Astrocyte of the cerebellum (primary cell): ENCODE data around the gene DRAP1.
A peak's percentile ranks its signal among the peaks of the same experiment; 100 is the strongest.

Source experiments
- DNase-seq: peaks from one replicate; pipeline ENCODE4 v3.0.0-alpha.2; 2011; ENCODE audit warnings: low read depth
- H3K4me3 ChIP-seq: 2 replicates; pipeline ENCODE4 v1.5.1; 2011; ENCODE audit warnings: mild to moderate bottlenecking, low read depth, low read length, moderate library complexity
- in situ Hi-C: cut with HindIII; loops from 2 replicates; pipeline ENCODE4 v1.10.0; 2017; ENCODE audit warnings: low sequenced_read_pairs
- TF ChIP-seq, protein P1 (sequence below): IDR thresholded peaks from 2 replicates; pipeline ENCODE4 v1.5.1; 2012; ENCODE audit warnings: low read length, low read depth, moderate library complexity, mild to moderate bottlenecking; ENCODE audit errors: missing control alignments

The DRAP1 gene

DNA sequence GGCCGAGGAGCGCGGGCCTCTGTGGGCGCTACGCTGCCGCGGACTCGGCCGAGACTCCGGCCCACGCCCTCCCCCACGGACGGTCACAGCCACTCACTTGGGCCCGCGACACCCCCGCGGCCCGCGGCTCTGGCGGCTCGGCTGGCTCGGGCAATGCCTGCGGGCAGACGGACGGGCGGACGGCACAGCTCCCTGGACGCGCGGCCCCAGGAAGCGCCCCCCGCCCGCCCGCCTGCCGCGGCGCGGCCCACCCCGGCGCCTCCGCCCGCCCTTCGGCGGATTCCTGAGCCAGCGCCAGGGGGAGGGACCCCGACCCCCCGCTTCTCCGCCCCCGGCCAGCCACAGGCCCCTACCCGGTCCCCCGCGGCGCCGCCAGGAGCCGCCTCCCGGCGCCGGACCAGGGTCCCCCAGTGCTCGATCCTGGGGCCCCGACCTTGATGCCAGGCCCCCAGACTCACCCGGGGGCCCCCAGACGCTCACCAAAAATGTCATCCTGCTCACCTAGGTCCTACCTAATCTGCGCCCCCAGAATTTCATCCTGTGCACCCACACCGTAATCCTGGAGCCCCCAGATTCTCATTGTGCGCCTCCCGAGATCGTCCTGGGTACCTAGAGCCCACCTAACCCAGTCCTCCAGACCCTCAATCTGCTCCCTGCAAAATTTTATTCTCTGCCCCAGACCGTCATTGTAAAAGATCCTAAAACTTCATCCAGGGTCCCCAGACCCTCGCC lies 46.5 kb upstream of the DRAP1 start, which contains the start of gene EFEMP2:
Gene EFEMP2, minus strand, starts transcription at position 215 of the 732 bp plus-strand sequence. CDS start 446 bp downstream, outside the sequence.
- TF ChIP-seq, protein P1, sequence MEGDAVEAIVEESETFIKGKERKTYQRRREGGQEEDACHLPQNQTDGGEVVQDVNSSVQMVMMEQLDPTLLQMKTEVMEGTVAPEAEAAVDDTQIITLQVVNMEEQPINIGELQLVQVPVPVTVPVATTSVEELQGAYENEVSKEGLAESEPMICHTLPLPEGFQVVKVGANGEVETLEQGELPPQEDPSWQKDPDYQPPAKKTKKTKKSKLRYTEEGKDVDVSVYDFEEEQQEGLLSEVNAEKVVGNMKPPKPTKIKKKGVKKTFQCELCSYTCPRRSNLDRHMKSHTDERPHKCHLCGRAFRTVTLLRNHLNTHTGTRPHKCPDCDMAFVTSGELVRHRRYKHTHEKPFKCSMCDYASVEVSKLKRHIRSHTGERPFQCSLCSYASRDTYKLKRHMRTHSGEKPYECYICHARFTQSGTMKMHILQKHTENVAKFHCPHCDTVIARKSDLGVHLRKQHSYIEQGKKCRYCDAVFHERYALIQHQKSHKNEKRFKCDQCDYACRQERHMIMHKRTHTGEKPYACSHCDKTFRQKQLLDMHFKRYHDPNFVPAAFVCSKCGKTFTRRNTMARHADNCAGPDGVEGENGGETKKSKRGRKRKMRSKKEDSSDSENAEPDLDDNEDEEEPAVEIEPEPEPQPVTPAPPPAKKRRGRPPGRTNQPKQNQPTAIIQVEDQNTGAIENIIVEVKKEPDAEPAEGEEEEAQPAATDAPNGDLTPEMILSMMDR: no peak
- no peak for DNase-seq
- peak within 1 kb of the TSS; percentile 62 for H3K4me3 ChIP-seq
- in situ Hi-C loops: no loop called here

DNA sequence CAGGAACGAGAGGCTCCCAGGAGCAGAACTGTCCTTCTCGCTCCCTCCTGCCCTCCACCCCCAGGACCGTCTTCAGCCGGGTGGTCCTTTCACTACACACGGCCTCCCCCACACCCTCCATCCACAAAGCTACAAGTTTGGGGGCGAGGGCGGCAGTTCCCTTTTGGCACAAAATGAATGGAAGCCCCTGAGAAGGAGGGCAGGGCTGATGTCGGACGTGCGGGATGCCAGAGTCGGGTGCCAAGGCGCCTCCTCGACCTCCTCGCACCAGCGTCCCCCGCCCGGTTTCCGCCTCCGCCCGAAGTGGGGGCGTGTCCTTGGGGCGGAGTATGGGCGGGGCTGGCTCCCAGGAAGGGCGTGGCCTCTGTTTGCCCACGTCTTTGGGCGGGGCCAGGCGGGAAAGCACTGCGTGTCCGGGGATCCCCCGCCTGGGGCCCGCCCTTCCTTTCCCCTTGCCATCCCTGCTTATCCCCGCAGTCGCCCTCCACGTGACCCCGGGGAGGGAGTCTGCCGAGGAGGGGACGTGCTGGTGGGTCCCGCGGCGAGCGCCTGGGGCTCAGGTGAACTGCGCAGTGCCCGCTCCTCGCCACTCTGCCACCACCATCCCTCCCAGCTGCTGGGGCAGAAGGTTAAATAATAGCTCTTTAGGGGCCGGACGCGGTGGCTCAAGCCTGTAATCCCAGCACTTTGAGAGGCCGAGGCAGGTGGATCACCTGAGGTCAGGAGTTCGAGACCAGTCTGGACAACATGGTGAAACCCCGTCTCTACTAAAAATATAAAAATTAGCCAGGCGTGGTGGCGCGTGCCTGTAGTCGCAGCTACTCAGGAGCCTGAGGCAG lies 45.7 kb upstream of the DRAP1 start:
- in situ Hi-C loops: no loop called here
- DNase-seq: peak; percentile 68
- TF ChIP-seq, protein P1: no peak
- H3K4me3 ChIP-seq: peak overlapping the region; percentile 62

DNA sequence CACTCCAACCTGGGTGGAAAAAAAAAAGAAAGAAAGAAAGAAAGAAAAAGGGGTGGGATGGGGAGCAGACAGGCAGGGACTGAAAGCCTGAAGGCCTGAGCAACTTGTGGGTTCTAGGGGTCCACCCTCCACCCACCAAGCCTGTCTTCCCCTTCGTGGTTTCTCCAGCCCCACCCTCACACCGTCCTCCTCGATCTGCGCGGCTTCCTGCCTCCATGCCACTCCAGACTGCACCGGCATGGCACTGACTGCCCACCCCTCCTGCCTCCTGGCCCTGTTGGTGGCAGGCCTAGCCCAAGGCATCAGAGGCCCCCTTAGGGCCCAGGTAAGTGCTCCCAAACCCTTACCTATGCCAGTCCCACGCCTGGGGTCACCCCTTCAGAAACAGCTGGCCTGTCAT lies 39.6 kb upstream of the DRAP1 start, which contains the start of gene CTSW:
Gene CTSW, plus strand, starts transcription at position 221 of the 400 bp plus-strand sequence. Its CDS starts 18 bp downstream, at position 239.
- TF ChIP-seq, protein P1: no peak
- in situ Hi-C loops: no loop called here
- H3K4me3 ChIP-seq: no peak within 1 kb of the TSS
- no peak for DNase-seq

DNA sequence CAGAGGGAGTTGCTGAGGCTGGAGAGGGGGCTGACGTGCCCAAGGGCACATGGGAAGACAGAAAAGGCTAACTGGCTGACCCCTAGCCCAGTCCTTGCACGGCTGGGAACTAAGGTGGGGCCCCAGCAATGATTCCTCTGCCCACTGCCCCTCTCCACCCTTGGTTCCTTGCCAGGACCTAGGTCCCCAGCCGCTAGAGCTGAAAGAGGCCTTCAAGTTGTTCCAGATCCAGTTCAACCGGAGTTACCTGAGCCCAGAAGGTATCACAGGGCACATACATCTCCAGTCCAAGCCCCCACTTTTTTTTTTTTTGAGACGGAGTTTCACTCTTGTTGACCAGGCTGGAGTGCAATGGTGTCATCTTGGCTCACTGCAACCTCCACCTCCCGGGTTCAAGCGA lies 39.2 kb upstream of the DRAP1 start:
- TF ChIP-seq, protein P1: no peak
- H3K4me3 ChIP-seq: no peak overlapping the region
- DNase-seq: no peak
- in situ Hi-C loops: no loop called here

DNA sequence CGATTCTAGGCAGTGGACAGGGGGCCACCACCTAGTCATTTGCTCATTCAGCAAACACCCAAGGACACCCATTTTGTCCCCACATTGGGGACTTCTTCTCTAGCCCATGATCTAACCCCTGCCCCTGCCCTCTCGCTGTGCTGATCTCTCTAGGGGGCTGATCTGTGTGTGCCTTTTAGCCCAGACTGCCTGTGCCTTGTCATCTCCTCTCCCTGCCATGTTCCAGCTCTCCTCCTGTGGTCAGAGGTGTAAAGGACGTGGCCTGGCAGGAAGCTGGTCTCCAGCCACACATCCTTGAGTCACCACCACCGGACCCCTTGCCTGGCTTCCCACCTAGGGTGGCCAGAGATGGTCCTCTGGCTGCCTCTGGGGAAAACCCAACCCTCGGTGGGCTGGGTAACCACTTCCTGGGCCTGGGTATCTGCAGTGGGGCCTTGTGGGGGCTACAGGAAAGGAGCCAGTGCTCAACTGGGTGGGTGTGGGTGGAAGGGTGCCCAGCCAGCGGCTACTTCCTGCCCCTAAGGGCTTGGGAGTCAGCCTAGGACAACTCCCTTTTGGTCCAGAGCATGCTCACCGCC lies 38.3 kb upstream of the DRAP1 start:
- in situ Hi-C loops: no loop called here
- no peak overlapping the region for H3K4me3 ChIP-seq
- TF ChIP-seq, protein P1: no peak
- no peak for DNase-seq
